Subcutaneous adipose tissue (tissue), 4 donors: ENCODE results near the gene USP49. TPM values are rescaled to one million over a fixed set of nuclear protein-coding genes. Genes with fewer than 3 reads are reported as not detected.

Source experiments
- total RNA-seq, 4 donors: library from RNA; depleted of rRNA; stranded (reverse); fragments of >200 nt; gene quantifications; one replicate each; pipeline ENCODE4 v1.1.0, GENCODE V29; 2016
- TF ChIP-seq, protein P1 (sequence below): fragments of 450-650 bp; IDR thresholded peaks from one replicate; pipeline ENCODE4 v1.5.1; 2016; ENCODE audit warnings: low read depth, mild to moderate bottlenecking, control low read depth, antibody characterized with exemption, moderate library complexity

USP49 gene
- total RNA-seq, 4 donors from 2014 or later, result 4.1 to 7.8 (median 5.7) TPM

DNA sequence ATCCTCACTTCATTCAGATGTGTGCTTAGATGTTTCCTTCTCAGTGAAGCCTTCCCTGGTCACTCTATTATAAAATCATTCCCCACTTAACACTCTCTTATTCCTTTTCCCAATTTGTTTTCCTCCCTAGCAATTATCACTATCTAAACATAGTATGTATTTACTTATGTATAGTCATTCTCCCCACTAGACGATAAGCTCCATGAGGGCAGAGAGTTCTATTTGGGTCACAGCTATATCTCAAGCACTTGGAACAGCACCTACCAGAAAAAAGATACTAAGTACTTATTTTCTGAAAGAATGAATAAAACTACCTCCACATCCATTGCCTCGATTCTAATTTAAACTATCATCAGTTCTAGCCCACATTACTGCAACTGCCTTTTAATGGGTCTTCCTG lies 36.5 kb downstream of the USP49 start:
- TF ChIP-seq, protein P1, sequence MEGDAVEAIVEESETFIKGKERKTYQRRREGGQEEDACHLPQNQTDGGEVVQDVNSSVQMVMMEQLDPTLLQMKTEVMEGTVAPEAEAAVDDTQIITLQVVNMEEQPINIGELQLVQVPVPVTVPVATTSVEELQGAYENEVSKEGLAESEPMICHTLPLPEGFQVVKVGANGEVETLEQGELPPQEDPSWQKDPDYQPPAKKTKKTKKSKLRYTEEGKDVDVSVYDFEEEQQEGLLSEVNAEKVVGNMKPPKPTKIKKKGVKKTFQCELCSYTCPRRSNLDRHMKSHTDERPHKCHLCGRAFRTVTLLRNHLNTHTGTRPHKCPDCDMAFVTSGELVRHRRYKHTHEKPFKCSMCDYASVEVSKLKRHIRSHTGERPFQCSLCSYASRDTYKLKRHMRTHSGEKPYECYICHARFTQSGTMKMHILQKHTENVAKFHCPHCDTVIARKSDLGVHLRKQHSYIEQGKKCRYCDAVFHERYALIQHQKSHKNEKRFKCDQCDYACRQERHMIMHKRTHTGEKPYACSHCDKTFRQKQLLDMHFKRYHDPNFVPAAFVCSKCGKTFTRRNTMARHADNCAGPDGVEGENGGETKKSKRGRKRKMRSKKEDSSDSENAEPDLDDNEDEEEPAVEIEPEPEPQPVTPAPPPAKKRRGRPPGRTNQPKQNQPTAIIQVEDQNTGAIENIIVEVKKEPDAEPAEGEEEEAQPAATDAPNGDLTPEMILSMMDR, result no peak

DNA sequence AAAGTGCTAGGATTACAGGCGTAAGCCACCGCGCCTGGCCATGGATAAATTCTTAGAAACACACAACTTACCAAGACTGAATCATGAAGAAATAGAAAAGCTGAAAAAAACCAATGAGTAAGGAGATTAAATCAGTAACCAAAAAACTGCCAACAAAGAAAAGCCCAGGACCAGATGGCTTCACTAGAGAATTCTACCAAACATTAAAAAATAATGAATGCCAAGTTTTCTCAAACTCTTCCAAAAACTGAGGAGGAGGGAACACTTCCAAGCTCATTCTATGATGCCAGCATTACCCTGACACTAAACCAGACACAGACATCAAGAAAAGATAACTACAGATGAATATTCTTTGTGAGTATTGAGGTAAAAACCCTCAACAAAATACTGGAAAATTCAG lies 44.3 kb downstream of the USP49 start:
- TF ChIP-seq, protein P1, result no peak

DNA sequence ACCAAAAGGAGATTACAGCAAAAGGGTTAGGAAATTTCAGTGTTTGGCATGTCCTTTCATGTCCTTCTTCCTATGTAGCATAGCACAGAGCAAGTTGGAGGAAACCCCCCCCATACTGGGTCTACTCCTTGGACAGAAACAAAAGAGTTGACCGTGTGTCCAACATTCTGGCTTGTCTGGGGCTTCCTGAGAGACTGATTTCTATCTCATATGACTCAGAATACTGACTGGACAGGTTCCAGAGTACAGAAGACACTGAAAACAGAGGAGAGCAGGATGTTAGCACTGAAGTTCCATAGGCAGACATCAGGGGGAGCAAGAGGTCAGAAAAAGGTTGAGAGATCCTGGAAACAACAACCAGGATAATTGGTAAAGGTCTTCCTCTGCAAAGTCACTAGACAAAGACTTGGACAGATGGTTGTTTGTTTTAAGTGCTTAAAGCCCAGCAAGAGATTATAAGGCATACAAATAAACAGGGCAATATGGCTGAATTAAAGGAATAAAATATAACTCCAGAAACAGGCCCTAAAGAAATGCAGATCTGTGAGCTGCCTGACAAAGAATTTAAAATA lies 48.4 kb downstream of the USP49 start:
- TF ChIP-seq, protein P1, result no peak

DNA sequence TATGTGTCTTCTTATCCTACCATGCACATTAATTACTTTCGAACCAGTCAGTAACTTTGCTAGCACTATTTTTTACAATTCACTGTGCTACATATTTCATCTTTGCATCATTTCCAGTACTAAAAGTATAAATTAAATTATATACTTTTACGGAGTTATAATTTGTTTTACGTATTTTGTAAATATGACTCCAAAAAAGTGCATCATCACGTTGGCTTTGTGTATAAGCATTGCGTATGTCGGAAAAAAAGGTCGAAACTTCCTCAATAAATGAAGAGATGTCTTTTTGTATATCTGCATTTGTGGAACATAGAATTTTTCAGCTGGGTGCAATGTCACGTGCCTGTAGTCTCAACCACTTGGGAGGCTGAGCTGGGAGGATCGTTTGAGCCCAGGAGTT lies 52.0 kb downstream of the USP49 start:
- TF ChIP-seq, protein P1, result no peak

DNA sequence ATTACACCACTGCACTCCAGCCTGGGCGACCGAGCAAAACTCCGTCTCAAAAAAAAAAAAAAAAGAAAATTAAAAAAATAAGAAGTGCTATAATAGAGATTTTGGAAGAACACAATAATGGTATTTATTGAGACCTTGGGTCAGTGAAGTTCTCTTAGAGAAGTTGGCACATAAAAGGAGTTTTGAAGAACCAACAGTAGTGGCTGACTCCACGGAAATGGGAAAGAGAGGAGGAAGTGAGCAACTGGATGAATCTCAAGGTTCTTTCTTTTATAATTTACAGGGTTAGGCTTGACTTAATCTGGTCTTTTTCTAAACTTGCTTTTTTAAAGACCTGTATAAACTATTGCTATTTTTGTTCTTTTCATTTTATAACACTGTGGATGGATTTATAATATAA lies 54.8 kb downstream of the USP49 start:
- TF ChIP-seq, protein P1, result no peak

DNA sequence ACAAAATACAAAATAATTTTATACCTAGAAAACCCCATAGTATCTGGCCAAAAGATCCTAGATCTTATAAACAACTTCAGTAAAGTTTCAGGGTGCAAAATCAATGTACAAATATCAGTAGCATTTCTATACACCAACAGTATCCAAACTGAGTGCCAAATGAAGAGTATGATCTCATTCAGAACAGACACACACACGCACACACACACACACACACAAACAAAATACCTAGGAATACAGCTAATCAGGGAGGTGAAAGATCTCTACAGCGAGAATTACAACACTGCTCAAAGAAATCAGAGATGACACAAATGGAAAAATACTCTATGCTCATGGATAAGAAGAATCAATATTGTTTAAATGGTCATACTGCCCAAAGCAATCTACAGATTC lies 58.5 kb downstream of the USP49 start:
- TF ChIP-seq, protein P1, result no peak

DNA sequence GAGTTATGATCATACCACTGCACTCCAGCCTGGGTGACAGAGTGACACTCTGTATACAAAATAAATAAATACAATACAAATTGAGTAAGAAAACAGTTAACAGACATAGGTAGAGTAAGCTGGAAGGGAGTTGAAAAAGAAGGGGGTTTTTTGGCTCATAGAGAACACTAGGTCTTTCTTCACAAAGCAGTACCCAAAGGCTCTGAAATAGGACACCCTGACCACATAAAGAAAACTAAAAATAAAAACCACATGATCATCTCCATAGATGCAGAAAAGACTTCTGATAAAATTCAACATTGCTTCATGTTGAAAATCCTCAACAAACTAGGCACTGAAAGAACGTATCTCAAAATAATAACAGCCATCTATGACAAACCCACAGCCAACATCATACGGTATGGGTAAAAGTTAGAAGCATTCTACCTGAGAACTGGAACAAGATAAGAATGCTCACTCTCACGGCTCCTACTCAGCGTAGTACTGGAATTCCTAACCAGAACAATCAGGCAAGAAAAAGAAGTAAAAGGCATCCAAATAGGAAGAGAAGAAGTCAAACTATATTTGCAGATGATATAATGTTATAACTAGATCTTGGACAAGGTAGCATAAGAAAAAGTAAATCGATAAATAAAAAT lies 59.0 kb downstream of the USP49 start:
- TF ChIP-seq, protein P1, result no peak
